ENCODE data around the gene MORC1.

DNA sequence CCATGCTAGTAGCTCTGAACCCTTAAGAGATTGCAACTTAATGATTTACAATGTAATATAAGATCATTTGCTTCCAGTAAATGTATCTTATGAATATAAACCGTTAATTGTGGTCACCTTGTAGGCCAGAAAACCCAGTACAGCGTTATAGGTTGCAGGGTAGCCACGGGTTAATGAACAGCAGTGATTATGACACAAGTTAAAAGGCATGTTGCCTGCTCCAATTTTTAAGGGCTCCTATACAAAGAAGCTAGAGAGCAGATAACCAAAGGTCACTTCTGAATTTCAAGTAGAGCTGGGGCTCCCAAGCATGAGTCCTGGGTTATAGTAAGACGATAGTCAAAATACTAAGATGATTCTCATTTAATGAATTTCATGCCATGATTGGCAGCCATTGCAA, 177.8 kb downstream of the MORC1 start:
- no peak for TF ChIP-seq CTCF (IDR thresholded peaks at IDR 0.05)
- no peak for TF ChIP-seq EZH2 (IDR thresholded peaks at IDR 0.05)
- no peak for TF ChIP-seq EZH2phosphoT487 (IDR thresholded peaks at IDR 0.05)
